Measurements from ENCODE around the gene SPTSSB.

Gene SPTSSB

DNA sequence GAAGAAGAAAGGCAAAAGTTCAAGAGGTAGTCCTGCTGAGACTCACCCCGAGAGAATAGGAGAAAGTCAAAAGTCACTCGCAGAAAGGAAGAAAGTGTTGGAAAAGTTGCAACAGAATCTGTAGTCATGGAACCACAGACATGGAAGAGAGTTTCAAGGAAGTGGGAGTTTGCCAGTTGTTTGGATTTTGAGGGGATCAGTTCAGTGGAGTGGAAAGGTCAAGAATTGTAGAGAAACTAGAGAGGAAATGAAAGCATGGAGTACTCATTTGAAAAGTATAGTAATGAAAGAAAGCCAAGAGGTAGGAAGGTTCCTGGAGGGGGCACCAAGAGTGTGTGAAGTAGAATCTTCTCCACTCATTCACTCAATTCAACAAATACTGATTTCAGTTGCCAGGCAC, 34.7 kb downstream of the SPTSSB start:
- no peak for DNase-seq

DNA sequence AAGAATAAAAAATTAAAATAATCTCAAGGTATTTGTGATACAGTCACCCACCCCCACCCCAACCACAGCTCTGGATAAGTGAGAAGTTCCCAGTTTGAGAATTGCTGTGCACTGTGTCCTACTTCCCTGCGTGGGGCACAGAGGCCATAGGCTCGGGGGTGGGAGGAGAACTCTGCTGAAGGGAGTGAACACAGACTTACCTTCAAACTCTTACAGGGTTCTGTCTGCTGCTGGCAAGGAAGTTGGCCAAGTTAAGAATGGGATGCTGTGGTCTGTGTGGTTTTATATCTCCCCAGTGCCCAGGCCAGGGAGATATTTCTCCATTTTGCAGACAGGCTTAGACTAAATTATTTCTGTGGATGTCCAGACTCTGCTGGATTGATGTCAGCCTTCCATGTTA, 37.6 kb downstream of the SPTSSB start:
- no peak for DNase-seq

DNA sequence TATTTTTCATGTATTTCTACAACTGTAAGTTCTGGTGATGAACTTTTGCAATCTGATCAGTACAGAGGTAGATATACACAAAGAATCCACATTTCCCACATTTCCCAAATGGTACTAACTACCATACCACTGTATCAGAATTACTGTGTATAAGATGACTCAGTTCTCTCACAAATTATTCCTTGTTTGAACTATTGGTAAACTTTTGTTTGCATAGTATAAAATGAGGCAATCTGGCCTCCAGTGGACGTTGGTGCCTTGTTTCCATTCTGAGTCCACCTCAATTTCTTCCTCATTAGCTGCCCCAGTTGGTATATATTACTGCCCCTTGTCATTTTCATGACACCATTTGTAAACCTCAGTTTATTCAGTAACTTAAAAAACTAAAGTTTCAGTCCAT, 38.5 kb downstream of the SPTSSB start:
- no peak for DNase-seq

DNA sequence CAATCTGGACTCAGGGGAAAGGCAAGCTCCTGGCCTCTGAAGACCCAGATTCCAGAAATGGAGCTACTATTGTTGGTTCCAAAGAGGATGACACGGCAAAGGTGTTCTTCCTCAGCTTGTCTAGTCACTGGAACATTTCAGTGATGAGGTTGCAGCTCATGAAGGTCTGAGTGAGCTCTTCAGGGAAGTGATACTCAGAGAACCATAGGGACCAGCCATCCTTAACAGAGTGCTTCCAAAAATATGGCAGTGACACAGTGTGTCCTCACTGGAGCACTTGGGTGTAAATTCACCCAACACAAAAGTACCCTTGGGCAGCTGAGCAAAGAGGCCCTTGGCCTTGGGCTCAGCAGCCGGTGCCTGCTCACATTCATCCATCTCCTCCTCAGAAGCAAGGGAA, 46.3 kb downstream of the SPTSSB start:
- no peak for DNase-seq

DNA sequence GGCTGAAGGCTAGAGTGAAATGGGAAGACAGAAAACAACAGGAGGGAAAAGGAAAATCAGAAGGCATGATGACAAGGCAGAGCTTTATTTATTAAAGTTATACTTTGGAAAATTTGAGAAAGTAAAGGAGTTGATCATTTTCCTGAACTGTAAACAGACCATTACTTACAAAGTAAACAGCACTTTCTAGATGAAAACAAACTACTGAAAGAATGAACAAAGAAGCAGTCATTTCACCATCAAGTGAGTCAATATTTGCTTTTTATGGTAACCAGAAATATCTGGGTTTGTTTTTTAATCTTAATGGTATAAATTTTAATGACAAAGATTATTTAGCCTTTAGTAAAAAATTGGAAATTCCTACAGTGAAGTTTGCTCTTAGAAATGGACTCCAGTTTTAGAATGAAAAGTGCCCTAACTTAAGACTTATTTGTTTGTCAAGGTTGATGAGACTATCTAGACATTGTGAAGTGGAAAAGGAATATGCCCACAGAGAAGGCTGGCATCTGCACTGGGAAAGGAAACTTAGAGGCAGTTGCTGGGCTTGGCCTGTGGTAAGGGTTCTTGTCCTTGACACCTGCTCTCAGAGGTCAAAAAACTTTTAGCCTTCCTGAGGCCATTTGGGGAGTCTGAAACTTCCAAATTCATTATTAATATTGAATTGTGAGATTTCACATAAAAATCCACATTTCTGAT, 47.2 kb downstream of the SPTSSB start:
- DNase-seq: peak; percentile 13

DNA sequence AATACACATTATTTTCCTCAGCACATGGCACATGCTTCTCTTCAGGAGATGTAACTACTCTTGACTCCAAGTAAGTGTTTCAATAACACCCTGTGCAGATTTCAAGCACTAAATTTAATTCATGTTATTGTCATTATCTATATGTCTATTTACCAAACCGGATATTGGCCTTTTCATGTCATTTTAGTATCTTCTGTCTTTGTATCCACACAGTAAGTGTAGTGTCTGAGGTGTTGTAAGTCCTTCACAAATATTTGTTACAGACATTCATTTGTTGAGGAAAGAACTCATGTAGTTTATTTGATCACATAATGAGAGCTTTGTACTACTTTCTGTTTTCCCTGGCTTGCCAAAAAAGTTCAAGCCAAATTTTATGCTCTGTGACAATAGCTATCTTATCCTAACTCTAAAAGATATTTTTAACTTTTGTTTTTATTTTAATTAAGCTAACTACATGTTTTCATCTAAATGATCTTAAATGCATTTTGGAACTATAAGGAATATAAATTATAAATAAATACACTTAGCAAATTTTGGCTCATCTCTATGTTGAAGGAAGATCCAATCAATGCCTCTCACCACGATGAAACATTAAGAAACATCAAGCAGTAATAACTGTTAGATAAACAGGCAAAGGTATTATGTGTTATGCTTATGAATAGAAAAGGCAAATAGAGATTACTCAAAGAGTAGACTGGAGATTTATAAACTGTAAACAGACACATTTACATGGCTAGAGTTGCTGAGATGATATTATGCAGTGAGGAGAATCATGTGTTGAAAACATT, 48.3 kb downstream of the SPTSSB start:
- peak; percentile 20 for DNase-seq

DNA sequence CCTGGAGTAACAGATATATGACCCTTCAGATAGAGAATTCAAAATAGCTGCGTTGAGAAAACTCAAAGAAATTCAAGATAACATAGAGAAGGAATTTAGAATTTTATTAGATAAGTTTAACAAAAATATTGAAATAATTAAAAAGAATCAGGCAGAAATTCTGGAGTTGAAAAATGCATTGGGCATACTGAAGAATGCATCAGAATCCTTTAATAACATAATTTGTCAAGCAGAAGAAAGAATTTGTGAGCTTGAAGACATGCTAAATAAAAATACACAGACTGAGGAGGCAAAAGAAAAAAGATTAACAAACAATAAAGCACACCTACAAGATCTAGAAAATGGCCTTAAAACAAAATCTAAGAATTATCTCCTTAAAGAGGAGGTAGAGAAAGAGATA, 50.5 kb downstream of the SPTSSB start:
- no peak for DNase-seq

DNA sequence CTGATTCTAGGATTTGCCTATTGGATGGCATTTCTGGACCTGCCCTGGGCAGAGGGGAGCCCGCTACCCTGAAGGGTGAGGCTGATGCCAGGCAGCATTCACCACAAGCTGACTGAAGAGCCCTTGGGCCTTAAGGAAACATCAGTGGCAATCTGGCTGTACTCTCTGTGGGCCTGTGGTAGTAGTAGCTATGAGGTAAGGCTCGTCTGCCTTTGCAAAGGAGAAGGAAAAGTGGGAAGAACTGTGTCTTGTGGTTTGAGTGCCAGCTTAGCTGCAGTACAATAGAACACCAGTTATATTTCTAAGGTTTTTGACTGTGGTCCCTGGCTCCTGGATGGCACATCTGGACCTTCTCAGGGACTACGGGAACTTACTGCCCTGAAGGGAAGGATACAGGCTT, 51.5 kb downstream of the SPTSSB start:
- DNase-seq: no peak

DNA sequence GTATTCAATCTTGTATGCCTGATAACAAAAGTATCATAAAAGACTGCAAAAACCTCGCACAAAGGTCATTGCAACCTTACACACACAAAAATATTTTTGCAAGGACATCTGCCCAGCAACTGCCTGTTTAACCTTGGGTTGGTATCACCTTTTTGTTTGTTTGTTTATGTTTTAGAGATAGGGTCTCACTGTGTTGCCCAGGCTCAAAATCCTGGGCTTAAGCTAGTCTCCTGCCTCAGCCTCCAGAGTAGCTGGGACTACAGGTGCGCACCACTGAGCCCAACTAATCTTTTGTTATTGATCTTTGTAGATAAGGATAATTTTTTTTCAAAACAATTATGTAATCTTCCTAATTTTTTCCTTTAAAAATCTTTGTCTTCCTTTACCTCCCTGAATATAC, 54.2 kb downstream of the SPTSSB start:
- DNase-seq: no peak

DNA sequence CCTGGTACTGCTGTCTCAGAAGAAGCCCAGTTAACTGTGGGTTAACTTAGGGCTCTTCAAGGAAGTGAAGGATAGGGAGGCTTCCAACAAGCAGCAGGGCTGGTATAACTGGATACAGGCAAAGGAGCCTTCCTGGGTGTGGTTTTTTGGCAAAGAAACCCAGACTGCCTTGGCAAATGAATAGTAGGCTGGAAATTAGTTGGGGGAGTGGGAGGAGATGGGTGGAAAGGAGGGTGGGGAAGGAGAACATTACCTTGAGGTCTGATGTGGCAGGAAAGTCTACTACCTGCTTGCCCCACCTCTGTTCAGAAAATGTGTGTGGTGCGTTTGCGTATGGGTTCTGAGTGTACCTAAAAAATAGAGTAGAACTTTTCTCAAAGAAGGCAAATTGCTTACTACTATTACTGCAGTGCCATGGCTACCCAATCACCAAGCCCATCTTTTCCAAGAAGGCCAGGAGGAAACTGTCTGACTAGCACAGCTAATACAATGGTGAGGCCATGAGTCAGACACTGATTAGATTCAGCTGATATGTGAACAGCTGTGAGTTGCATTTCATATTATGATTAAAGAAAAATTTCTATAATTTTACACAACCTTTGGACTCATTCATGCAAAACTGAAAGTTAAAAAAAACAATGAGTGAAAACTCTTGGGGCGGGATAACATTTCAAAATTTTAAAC, 55.2 kb downstream of the SPTSSB start:
- no peak for DNase-seq

DNA sequence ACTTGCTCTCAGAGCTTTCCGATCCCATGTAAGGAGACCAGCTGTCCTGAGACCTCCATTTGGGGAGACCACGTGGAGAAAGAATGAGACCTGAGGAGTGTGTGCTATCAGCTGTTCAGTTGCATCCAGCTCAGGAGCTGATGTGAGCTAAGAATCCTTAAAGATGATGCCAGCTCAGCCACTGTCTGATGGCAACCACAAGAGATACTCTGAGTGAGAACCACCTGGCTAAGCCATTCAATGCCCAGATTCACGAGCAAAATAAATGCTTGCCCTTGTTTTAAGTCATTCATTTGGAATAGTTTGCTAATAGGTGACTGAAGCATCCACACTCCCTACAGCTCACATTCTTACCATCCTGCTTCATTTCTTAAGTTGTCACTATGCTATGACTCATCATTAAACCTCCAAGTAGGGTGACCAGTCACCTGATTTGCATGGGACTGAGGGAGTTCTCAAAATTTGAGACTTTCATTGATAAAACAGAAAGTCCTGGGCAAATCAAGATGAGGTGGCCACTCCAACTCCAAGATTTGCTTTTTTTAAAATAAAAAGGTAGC, 56.4 kb downstream of the SPTSSB start:
- DNase-seq: no peak

DNA sequence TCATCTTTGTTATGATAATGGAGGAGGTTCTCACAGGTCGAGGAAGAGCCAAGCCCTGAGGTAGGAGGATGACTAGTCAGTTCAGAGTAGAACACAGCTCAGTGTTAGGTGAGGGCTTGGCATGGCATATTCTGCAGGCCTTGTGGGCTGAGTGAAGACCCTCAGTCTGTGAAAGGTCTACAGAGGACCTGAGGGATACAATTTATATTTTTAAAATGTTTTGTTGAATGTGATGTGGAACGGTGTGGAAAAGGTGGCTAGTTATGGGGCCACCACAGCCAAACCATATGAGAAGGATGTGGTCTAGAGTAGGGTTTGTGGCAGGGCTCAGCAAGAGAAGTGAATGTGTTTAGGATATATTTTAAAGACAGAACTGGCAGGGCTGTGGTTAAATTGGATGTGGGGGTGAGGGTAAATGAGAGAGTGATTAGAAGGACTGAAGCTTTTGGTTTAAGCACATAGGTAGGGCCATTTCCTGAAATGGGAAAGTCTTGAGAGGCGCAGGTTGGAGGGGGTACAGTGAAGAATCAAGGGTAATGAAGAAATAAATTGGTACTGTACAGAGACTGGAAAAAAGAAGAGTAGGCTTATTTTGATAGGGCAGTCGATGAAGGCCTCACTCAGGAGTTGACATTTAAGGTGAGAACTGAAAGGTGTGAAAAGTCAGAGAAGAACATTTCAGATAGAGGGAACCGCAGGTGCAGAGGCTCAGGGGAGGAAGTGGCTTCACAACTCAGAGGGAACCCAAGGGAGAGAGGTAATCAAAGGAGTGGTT, 60.5 kb downstream of the SPTSSB start:
- no peak for DNase-seq

DNA sequence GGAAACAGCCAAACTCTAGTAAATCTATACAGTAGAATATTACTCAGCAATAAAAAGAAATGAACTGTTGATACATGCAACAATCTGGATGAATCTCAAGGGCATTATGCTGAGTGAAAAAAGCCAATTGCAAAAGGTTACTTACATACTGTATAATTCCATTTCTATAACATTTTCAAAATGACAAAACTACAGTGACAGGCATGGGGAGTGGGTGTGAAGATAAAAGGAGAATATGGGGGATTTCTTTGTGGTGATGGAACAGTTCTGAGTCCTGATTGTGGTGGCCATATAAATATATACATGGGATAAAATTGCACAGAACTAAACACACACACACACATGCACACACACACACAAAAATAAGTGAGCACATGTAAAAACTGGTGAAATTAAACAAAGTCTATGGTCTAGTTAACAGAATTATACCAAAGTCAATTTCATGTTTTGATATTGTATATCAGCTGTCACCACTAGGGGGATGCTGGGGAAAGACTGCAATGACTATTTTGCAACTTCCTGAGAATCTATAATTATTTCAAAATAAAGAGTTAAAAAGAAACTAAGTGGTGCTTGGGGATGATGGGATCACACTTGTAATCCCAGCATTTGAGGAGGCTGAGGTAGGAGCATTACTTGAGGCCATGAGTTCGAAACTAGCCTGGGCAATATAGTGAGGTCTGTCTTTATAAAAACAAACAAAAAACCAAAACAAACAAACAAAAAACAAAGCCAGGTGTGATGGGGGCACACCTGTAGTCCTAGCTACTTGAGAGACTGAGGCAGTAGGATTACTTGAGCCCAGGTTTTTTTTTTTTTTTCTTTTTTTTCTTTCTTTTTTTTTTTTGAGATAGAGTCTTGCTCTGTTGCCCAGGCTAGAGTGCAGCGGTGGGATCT, 66.0 kb downstream of the SPTSSB start:
- no peak for DNase-seq

DNA sequence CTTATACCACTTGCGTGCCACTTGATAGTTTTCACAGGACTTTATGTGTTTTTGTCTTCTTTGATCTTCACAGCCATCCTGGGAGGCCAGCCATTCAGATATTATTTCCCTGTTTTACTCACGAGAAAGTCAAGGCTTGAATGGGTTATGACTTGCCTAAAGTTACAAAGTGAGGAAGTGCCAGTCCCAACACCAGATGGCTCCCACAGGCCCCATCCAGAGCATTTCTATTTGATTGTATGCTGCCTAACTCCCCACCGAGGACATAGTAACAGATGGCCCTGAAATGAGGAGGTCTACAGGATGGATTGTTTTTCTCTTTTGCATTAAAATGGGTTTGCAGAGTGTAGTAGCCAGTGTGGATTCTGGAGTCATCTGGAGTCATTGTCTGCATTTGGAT, 74.5 kb downstream of the SPTSSB start:
- no peak for DNase-seq

DNA sequence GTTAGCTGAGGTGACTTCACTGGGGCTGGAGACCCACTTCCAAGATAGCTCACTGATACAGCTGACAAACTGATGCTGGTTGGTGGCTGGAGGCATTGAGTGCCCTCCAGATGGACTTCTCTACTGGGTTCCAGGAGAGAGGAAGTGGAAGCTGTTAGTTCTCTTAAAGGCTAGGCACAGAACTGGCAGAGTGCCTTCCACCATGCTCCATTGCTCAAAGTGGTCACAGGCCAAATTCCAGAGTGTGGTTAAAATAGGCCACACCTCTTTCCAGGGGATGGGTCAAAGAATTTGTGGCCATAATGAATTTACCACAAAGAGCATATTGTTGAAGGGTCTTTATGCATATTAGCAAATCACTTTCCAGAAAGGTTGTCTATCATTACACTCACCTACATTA, 76.0 kb downstream of the SPTSSB start:
- no peak for DNase-seq
